Adrenal gland (tissue), 12 donors: ENCODE results near the gene MPC1L. TPM values are rescaled to one million over a fixed set of nuclear protein-coding genes. Genes with fewer than 3 reads are reported as not detected.

ENCODE experiments used
- DNase-seq, 7 donors: peaks; one replicate each; pipeline ENCODE4 v3.0.0-alpha.2; 2019 to 2020
- H3K27ac ChIP-seq, 5 donors: fragments of 200-600 bp; sonication (generic) in 4 of 5; 1 replicate in 3 of 5; 2 replicates in 2 of 5; pipeline versions ENCODE4 v1.5.1 to v1.8.0; 2016 to 2020; ENCODE audit warnings: mild to moderate bottlenecking in 1 of 5
- H3K27me3 ChIP-seq: fragments of 200-600 bp; 2 replicates; pipeline ENCODE4 v1.8.0; 2021
- H3K36me3 ChIP-seq, 2 donors: fragments of 200-600 bp; replicated peaks in 1 of 2; 1 replicate in 1 of 2; 2 replicates in 1 of 2; pipeline versions ENCODE4 v1.5.1 to v1.8.0; 2018 to 2022
- H3K4me1 ChIP-seq, 2 donors: fragments of 200-600 bp; replicated peaks in 1 of 2; 1 replicate in 1 of 2; 2 replicates in 1 of 2; pipeline versions ENCODE4 v1.5.1 to v1.8.0; 2018 to 2021
- H3K4me3 ChIP-seq, 4 donors: fragments of 200-600 bp; sonication (generic) in 3 of 4; one replicate each; pipeline ENCODE4 v1.5.1; 2016 to 2018
- H3K9me3 ChIP-seq, 3 donors: fragments of 200-600 bp; sonication (generic) in 1 of 3; replicated peaks in 1 of 3; 1 replicate in 2 of 3; 2 replicates in 1 of 3; pipeline versions ENCODE4 v1.5.1 to v1.8.0; 2016 to 2021
- POLR2A ChIP-seq, 2 donors: fragments of 450-650 bp; IDR thresholded peaks; one replicate each; pipeline ENCODE4 v1.6.1; 2017; ENCODE audit warnings: antibody characterized with exemption in 2 of 2, mild to moderate bottlenecking in 2 of 2, moderate library complexity in 1 of 2
- WGBS, 4 donors: extraction: QIAGEN DNeasy Blood & Tissue Kit in 2 of 4; methylation state at CpG; one replicate each; pipeline versions ENCODE4 v1.1.5 to v1.1.7; 2013 to 2017; 5-methylcytosine and 5-hydroxymethylcytosine counted together
- intact Hi-C, 2 donors: fragments of 100-400 bp; cut with DNase I; formaldehyde crosslinking; loops; one replicate each; pipeline versions ENCODE4 v1.14.1 to v1.15.0; 2022 to 2023
- polyA plus RNA-seq, 3 donors: library from polyadenylated mRNA; stranded (reverse); fragments of 200-250 nt in 2 of 3; fragments of 350-450 nt in 1 of 3; fragmentation: Illumina TruSeq in 1 of 3; extraction: RNeasy Lipid Tissue Mini Kit (QIAGEN cat#74804) in 1 of 3; gene quantifications; one replicate each; pipeline ENCODE4 v1.2.3, GENCODE V29; 2013 to 2014
- total RNA-seq, 9 donors: library from RNA; depleted of rRNA in 4 of 9; stranded (reverse); fragments of >200 nt in 4 of 9; fragments of 120-200 nt in 1 of 9; fragmentation: NEBNext Ultra II Directional in 1 of 9; extraction: Animal tissue kit (Norgen Biotek cat#: 25700) in 1 of 9; gene quantifications; one replicate each; pipeline versions ENCODE4 v1.1.0 to v1.2.4, GENCODE V29; 2013 to 2023
- TF ChIP-seq, protein P1 (sequence below), 6 experiments: fragments of 450-650 bp in 4 of 6; fragments of 200-600 bp in 2 of 6; sonication (generic) in 1 of 6; IDR thresholded peaks; 1 replicate in 5 of 6; 2 replicates in 1 of 6; pipeline versions ENCODE4 v1.5.1 to v1.8.0; 2016 to 2021; ENCODE audit warnings: antibody characterized with exemption in 6 of 6, mild to moderate bottlenecking in 2 of 6, moderate library complexity in 1 of 6
- donor health status: healthy with polysubstance abuse.
- donor health status: Bipolar disorder and iron deficiency.
- donor health status: DM: yes; HTN: yes; CAD: no.
- donor health status: DM: no; HTN: no; CAD: no.
- donor health status: DM: no; HTN: no; CAD: no.
- donor health status: DM: yes; HTN: yes; CAD: no.

Gene MPC1L
- total and polyA plus RNA-seq, 12 donors = not detected

GRCh38 chrX:40617566-40617965, 5.7 kb upstream of the MPC1L start:
- intact Hi-C loops = no loop called here
- Histone ChIP-seq H3K9me3 (no peaks in the 10 kb centered on the region), H3K36me3 (no peaks in the 10 kb centered on the region), H3K4me1 (no peaks in the 10 kb centered on the region), H3K27me3 (no peaks in the 10 kb centered on the region), H3K4me3 (no peak overlapping the region), H3K27ac (no peak overlapping the region)
- DNase-seq = no peak
- no peak for TF ChIP-seq POLR2A (IDR thresholded peaks at IDR 0.05)
- TF ChIP-seq, protein P1, sequence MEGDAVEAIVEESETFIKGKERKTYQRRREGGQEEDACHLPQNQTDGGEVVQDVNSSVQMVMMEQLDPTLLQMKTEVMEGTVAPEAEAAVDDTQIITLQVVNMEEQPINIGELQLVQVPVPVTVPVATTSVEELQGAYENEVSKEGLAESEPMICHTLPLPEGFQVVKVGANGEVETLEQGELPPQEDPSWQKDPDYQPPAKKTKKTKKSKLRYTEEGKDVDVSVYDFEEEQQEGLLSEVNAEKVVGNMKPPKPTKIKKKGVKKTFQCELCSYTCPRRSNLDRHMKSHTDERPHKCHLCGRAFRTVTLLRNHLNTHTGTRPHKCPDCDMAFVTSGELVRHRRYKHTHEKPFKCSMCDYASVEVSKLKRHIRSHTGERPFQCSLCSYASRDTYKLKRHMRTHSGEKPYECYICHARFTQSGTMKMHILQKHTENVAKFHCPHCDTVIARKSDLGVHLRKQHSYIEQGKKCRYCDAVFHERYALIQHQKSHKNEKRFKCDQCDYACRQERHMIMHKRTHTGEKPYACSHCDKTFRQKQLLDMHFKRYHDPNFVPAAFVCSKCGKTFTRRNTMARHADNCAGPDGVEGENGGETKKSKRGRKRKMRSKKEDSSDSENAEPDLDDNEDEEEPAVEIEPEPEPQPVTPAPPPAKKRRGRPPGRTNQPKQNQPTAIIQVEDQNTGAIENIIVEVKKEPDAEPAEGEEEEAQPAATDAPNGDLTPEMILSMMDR (IDR thresholded peaks at IDR 0.05) = no peak
- WGBS, 4 donors = 82 to 90% (median 84%) methylated on average over 7 of the region's 7 CpGs

DNA sequence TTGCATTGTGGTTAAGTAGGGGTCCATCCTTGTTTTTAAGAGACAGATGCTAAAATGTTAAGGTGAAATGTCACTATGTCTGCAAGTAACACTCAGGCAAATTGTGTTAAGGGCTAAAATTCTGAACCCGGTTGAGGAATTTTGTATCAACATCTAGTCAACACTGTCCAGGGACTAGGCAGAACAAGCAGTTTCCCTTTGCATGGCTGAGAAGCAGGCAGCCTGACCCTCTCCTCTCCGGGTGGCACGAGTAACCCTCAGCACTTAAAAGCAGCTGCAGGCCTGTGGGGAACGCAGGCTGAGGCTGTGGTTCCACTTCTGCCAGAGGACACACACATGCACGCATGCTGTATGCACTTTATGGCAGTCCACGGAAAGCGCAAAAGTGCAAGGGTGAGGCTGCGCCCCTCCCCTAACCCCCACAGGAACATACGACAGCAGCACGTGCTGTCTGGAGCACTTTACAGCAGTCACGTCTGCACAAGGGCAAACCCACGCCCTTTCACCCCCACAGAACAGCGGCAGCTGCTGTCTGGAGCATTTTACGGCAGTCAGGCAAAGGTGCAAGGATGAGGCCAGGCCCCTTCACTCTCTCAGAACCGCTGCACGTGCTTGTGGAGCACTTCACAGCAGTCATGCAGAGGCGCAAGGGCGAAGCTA, 619 bp upstream of the MPC1L start:
- peaks cover 3% of the 10 kb centered on the region for H3K27me3 ChIP-seq
- no peaks in the 10 kb centered on the region for H3K9me3 ChIP-seq
- H3K4me1 ChIP-seq = no peaks in the 10 kb centered on the region
- H3K4me3 ChIP-seq = no peak overlapping the region
- intact Hi-C loops = no loop called here
- TF ChIP-seq POLR2A (IDR thresholded peaks at IDR 0.05) = no peak
- TF ChIP-seq, protein P1 (IDR thresholded peaks at IDR 0.05) = no peak
- 81 to 89% (median 83%) methylated on average over 1 to 18 of the region's 18 CpGs for WGBS, 4 donors
- no peak overlapping the region for H3K27ac ChIP-seq
- no peak for DNase-seq
- peaks cover 0 to 3% of the 10 kb centered on the region in 2 donors for H3K36me3 ChIP-seq

DNA sequence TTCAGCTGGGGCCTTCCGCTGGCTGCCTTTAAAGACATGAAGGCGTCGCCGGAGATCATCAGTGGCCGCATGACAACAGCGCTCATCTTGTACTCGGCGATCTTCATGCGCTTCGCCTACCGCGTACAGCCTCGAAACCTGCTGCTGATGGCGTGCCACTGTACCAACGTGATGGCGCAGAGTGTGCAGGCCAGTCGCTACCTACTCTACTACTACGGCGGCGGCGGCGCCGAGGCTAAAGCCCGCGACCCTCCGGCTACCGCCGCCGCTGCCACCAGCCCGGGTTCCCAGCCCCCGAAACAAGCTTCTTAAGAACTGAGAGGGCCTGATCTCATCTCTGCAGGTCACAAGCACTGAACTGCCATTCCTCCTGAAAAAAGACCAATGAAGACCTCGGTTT, 437 bp downstream of the MPC1L start:
- DNase-seq = no peak
- Histone ChIP-seq H3K27ac (no peak overlapping the region), H3K36me3 (peaks cover 0 to 13% of the 10 kb centered on the region in 2 donors), H3K27me3 (peaks cover 3% of the 10 kb centered on the region), H3K9me3 (no peaks in the 10 kb centered on the region), H3K4me3 (no peak overlapping the region), H3K4me1 (no peaks in the 10 kb centered on the region)
- intact Hi-C loops = no loop called here
- TF ChIP-seq, protein P1 (IDR thresholded peaks at IDR 0.05) = no peak
- TF ChIP-seq POLR2A (IDR thresholded peaks at IDR 0.05) = no peak
- WGBS, 4 donors = 82 to 92% (median 88%) methylated on average over 10 to 32 of the region's 32 CpGs

DNA sequence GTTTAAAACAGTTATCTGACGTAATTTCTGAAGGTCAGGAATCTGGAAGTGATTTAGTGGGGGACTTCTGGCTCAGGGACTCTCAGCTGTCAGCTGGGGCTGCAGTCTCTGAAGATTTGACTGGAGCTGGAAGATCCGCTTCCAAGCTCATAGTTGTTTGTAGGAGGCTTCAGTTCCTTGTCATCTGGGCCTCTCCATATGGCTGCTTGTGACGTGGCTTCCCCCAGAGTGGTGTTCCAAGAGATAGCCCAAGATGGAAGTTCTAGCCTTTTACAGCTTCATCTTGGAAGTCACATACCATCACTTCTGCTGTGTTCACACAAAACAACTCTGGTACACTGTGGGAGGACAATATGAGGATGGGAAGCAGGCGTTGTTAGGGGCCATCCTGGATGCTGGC, 2.1 kb downstream of the MPC1L start:
- peaks cover 3% of the 10 kb centered on the region for H3K27me3 ChIP-seq
- H3K4me3 ChIP-seq = no peak overlapping the region
- peaks cover 0 to 29% of the 10 kb centered on the region in 2 donors for H3K36me3 ChIP-seq
- H3K9me3 ChIP-seq = no peaks in the 10 kb centered on the region
- no peak overlapping the region for H3K27ac ChIP-seq
- no peaks in the 10 kb centered on the region for H3K4me1 ChIP-seq
- DNase-seq = no peak
- WGBS, 4 donors = 75 to 86% (median 77%) methylated on average over 1 to 4 of the region's 4 CpGs
- TF ChIP-seq, protein P1 (IDR thresholded peaks at IDR 0.05) = no peak
- no peak for TF ChIP-seq POLR2A (IDR thresholded peaks at IDR 0.05)
- intact Hi-C loops = no loop called here
